Lung (tissue), 12 donors: Measurements from ENCODE around the gene MRNIP. TPM values are rescaled to one million over a fixed set of nuclear protein-coding genes. Genes with fewer than 3 reads are reported as not detected.

Experiments
- ATAC-seq: fragments of 200-7000 bp; cut with Tn5 transposase; one replicate; pipeline ENCODE4 v1.9.1; 2020; ENCODE audit warnings: moderate number of reproducible peaks; ENCODE audit not compliant: insufficient read depth, low FRiP score
- DNase-seq, 3 donors: peaks; one replicate each; pipeline ENCODE4 v3.0.0-alpha.2; 2013 to 2017
- H3K27ac ChIP-seq, 2 donors: one replicate each; pipeline ENCODE4 v1.5.1; 2013; ENCODE audit warnings: mild to moderate bottlenecking in 2 of 2, moderate library complexity in 2 of 2, control low read depth in 1 of 2, inconsistent platforms in 1 of 2, low read depth in 1 of 2, low read length in 1 of 2
- H3K27me3 ChIP-seq, 3 donors: one replicate each; pipeline ENCODE4 v1.5.1; 2013; ENCODE audit warnings: low read length in 2 of 3; ENCODE audit not compliant: control insufficient read depth in 3 of 3, insufficient read depth in 3 of 3
- H3K36me3 ChIP-seq, 4 donors: one replicate each; pipeline ENCODE4 v1.5.1; 2013; ENCODE audit warnings: low read length in 4 of 4, mild to moderate bottlenecking in 1 of 4, moderate library complexity in 1 of 4; ENCODE audit not compliant: control insufficient read depth in 4 of 4, insufficient read depth in 4 of 4
- H3K4me1 ChIP-seq, 5 donors: one replicate each; pipeline ENCODE4 v1.5.1; 2013; ENCODE audit warnings: low read length in 5 of 5, mild to moderate bottlenecking in 2 of 5, moderate library complexity in 1 of 5; ENCODE audit not compliant: control insufficient read depth in 5 of 5, insufficient read depth in 5 of 5
- H3K4me3 ChIP-seq: one replicate; pipeline ENCODE4 v1.5.1; 2013; ENCODE audit warnings: mild to moderate bottlenecking, control low read depth, moderate library complexity
- H3K9ac ChIP-seq, 2 donors: one replicate each; pipeline ENCODE4 v1.5.1; 2013; ENCODE audit warnings: low read length in 2 of 2, control low read depth in 1 of 2; ENCODE audit not compliant: insufficient read depth in 1 of 2
- H3K9me3 ChIP-seq, 4 donors: one replicate each; pipeline ENCODE4 v1.5.1; 2013; ENCODE audit warnings: low read length in 3 of 4, mild to moderate bottlenecking in 1 of 4, moderate library complexity in 1 of 4; ENCODE audit not compliant: control insufficient read depth in 4 of 4, insufficient read depth in 3 of 4
- WGBS, 2 donors: extraction: QIAGEN DNeasy Blood & Tissue Kit; methylation state at CpG; one replicate each; pipeline ENCODE4 v1.1.7; 2013; 5-methylcytosine and 5-hydroxymethylcytosine counted together
- polyA plus RNA-seq, 2 donors: library from polyadenylated mRNA; stranded (reverse); fragments of 200-250 nt; gene quantifications; one replicate each; pipeline ENCODE4 v1.2.1, GENCODE V29; 2013
- total RNA-seq, 2 donors: library from RNA; depleted of rRNA in 1 of 2; stranded (reverse); fragments of >200 nt in 1 of 2; gene quantifications; one replicate each; pipeline ENCODE4 v1.2.1, GENCODE V29; 2014 to 2021
- TF ChIP-seq, protein P1 (sequence below): IDR thresholded peaks from 2 replicates; pipeline ENCODE4 v1.5.1; 2012; ENCODE audit warnings: mild to moderate bottlenecking; ENCODE audit errors: control extremely low read depth, extremely low read depth
- donor health status: control.
- donor health status: control.
- donor health status: Bipolar disorder and iron deficiency.
- donor health status: healthy.
- donor health status: DM: yes; HTN: yes; CAD: no.

The MRNIP gene
- total and polyA plus RNA-seq, 4 donors: 15.4 to 51.0 (median 35.4) TPM

DNA sequence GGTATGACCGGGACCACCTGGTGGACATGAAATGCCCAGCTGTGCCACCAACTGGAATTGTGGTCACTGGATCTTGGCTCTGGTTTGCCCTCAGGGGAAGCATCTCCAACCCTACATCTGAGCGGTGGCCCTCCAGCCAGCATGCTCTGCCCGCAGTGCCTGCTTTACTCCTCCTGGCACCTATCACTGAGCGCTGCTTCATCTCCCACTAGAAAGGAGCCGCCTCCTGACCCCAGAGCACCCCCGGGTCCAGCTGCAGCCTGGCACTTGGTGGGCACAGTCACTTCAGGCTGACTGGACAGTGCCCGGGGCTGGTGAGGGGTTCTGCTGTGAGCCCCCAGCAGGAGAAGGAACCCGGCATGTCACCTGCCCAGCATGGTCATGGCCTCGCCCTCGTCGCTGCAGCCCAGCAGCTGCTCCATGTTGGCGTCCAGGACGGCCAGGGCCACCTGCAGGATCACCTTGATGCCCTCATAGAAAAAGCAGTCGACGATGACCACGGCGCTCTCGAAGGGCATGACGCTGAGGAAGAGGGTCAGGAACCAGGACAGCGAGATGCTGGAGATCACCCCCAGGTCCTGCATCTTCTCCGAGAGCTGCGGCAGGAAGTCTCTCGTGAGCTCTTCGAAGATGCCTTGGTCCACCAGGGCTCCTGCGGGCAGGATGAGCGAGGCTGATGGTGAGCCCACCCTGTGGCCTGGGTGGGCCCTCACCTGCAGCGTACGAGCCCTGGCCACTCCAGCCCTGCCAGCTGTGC is 16.1 kb upstream of the MRNIP start:
- Histone ChIP-seq H3K36me3 (peaks cover 12 to 77% (median 26%) of the 10 kb centered on the region in 4 donors), H3K9me3 (no peaks in the 10 kb centered on the region), H3K9ac (no peak overlapping the region), H3K4me3 (no peak overlapping the region), H3K4me1 (peaks cover 0 to 4% (median 0%) of the 10 kb centered on the region in 5 donors), H3K27ac (no peak overlapping the region), H3K27me3 (no peaks in the 10 kb centered on the region)
- no peak for ATAC-seq
- WGBS, 2 donors: 98% methylated on average over 28 of the region's 28 CpGs
- no peak for DNase-seq
- TF ChIP-seq, protein P1, sequence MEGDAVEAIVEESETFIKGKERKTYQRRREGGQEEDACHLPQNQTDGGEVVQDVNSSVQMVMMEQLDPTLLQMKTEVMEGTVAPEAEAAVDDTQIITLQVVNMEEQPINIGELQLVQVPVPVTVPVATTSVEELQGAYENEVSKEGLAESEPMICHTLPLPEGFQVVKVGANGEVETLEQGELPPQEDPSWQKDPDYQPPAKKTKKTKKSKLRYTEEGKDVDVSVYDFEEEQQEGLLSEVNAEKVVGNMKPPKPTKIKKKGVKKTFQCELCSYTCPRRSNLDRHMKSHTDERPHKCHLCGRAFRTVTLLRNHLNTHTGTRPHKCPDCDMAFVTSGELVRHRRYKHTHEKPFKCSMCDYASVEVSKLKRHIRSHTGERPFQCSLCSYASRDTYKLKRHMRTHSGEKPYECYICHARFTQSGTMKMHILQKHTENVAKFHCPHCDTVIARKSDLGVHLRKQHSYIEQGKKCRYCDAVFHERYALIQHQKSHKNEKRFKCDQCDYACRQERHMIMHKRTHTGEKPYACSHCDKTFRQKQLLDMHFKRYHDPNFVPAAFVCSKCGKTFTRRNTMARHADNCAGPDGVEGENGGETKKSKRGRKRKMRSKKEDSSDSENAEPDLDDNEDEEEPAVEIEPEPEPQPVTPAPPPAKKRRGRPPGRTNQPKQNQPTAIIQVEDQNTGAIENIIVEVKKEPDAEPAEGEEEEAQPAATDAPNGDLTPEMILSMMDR: no peak

DNA sequence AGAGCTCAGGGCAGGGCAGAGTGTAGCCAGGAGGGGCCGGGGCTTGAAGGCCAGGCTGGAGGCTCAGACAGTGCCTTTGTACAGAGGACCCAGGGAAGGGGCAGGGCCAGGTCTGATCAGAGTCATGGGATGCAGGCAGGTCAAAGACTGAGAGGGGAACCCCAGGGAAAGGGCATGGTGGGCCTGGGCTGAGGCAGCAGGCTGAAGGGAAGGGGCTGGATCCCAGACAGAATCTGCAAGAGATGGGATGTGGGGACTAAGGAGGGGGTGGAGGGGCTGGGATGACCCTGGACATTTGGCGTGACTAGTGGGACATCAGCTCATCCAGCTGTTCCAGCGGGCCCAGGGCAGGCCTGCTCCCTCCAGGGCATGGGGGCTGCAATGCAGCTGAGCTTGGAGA is 15.5 kb upstream of the MRNIP start:
- TF ChIP-seq, protein P1: no peak
- H3K9ac ChIP-seq: no peak overlapping the region
- no peak overlapping the region for H3K27ac ChIP-seq
- DNase-seq: no peak
- no peaks in the 10 kb centered on the region for H3K27me3 ChIP-seq
- peaks cover 8 to 76% (median 26%) of the 10 kb centered on the region in 4 donors for H3K36me3 ChIP-seq
- H3K4me3 ChIP-seq: no peak overlapping the region
- WGBS, 2 donors: 98 to 100% methylated on average over 3 of the region's 3 CpGs
- H3K9me3 ChIP-seq: no peaks in the 10 kb centered on the region
- peaks cover 0 to 4% (median 0%) of the 10 kb centered on the region in 5 donors for H3K4me1 ChIP-seq
- no peak for ATAC-seq

DNA sequence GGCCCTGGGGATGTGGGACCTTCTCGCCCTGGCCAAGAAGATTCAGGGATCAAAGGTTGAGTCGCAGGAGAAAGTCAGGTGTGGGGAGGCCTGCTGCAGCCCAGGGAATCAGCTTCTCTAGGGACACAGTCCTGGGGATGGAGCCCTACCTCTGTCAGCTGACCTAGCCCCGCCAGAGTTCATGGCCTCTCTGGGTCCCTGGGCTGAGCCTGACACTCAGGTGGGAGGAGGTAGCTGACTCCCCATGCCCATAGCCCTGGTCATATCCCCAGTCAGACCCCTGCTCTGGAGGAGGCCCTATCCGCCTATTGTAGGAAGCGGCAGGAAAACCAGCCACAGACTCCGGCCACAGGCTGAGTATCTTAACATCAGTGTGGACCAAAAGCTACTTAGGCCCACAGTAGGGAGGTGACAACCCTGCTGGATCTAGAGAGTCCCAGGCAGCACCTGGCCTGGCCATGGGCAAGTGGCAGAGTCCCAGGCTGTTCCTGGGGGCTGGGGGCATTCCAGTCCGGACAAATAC is 15.0 kb upstream of the MRNIP start:
- no peak overlapping the region for H3K27ac ChIP-seq
- H3K9me3 ChIP-seq: no peaks in the 10 kb centered on the region
- TF ChIP-seq, protein P1: no peak
- peaks cover 7 to 73% (median 24%) of the 10 kb centered on the region in 4 donors for H3K36me3 ChIP-seq
- ATAC-seq (no peak), DNase-seq (no peak)
- H3K4me1 ChIP-seq: peaks cover 0 to 4% (median 0%) of the 10 kb centered on the region in 5 donors
- no peak overlapping the region for H3K4me3 ChIP-seq
- H3K27me3 ChIP-seq: no peaks in the 10 kb centered on the region
- H3K9ac ChIP-seq: no peak overlapping the region
- 97% methylated on average over 7 of the region's 7 CpGs for WGBS, 2 donors
